Measurements from ENCODE around the gene ARHGAP28. TPM values are rescaled to one million over a fixed set of nuclear protein-coding genes. Genes with fewer than 3 reads are reported as not detected.

The ARHGAP28 gene
- polyA plus RNA-seq, 1 of the 3 experiments (the other 2 are of a cell fraction), result 0.99 TPM

- Histone ChIP-seq H3K36me3 (replicated peaks in 1 of 2; ENCODE audit: control insufficient read depth in 1 of 2, insufficient read depth in 2 of 2, low read length in 1 of 2) (no peaks in the 10 kb centered on the region), H2AFZ (ENCODE audit: low read depth) (no peak overlapping the region), H3K27ac (ENCODE audit: low read depth in 2 of 2, low read length in 1 of 2) (no peak overlapping the region), H3K79me2 (ENCODE audit: insufficient read depth) (no peaks in the 10 kb centered on the region), H3F3A (replicated peaks; ENCODE audit: insufficient read depth) (no peaks in the 10 kb centered on the region), H3K4me3 (ENCODE audit: low read depth in 2 of 2, low read length in 1 of 2) (no peak overlapping the region), H3K27me3 (ENCODE audit: insufficient read depth) (no peaks in the 10 kb centered on the region), H3K9ac (no peak overlapping the region), H3K9me3 (no peaks in the 10 kb centered on the region), H3K9me2 (no peaks in the 10 kb centered on the region), H4K20me1 (ENCODE audit: insufficient read depth) (no peaks in the 10 kb centered on the region), H3K4me2 (no peak overlapping the region), H3K4me1 (ENCODE audit: control insufficient read depth in 1 of 2, insufficient read depth in 2 of 2, low read depth in 1 of 2, low read length in 1 of 2) (peaks cover 0 to 7% of the 10 kb centered on the region in 2 experiments; a peak in 1 of 4 replicates)
- DNase-seq, result no peak
- WGBS (ENCODE audit: low lambda C conversion rate), result 89% methylated on average over 5 of the region's 5 CpGs
- CTCF ChIA-PET, result interaction anchor here (0.7 kb wide), 1 partner anchor 1050 kb away, joined by 3 read pairs; no protein-coding TSS in a partner anchor
- no peak for TF ChIP-seq RXRA (IDR thresholded peaks at IDR 0.05; ENCODE audit: borderline replicate concordance, low read depth)
- no peak for TF ChIP-seq GABPA (IDR thresholded peaks at IDR 0.05; ENCODE audit: low read depth)
- TF ChIP-seq TEAD4 (IDR thresholded peaks at IDR 0.05; ENCODE audit: borderline replicate concordance, insufficient read depth), result no peak
- no peak for TF ChIP-seq RCOR1 (IDR thresholded peaks at IDR 0.05; ENCODE audit: low read length)
- TF ChIP-seq CTCF (IDR thresholded peaks at IDR 0.05), result no peak
- no peak for TF ChIP-seq IRF3 (IDR thresholded peaks at IDR 0.05; ENCODE audit: low read depth, low read length)
- no peak for TF ChIP-seq EZH2phosphoT487 (IDR thresholded peaks at IDR 0.05; ENCODE audit: borderline replicate concordance, low read depth)
- TF ChIP-seq TAF1 (IDR thresholded peaks at IDR 0.05; ENCODE audit: borderline replicate concordance, low read depth, low read length), result no peak
- no peak for TF ChIP-seq JUND (IDR thresholded peaks at IDR 0.05)
- no peak for TF ChIP-seq CHD2 (IDR thresholded peaks at IDR 0.05; ENCODE audit: low read length, partially characterized antibody)
- POLR2A ChIA-PET, result no interaction called here
Measured at GRCh38 chr18:6797171-6797570, 67.7 kb downstream of the ARHGAP28 start.

- Histone ChIP-seq H3K36me3 (replicated peaks in 1 of 2; ENCODE audit: control insufficient read depth in 1 of 2, insufficient read depth in 2 of 2, low read length in 1 of 2) (no peaks in the 10 kb centered on the region), H3K27ac (ENCODE audit: low read depth in 2 of 2, low read length in 1 of 2) (no peak overlapping the region), H3K9me2 (no peaks in the 10 kb centered on the region), H3K9me3 (no peaks in the 10 kb centered on the region), H2AFZ (ENCODE audit: low read depth) (no peak overlapping the region), H3K4me3 (ENCODE audit: low read depth in 2 of 2, low read length in 1 of 2) (no peak overlapping the region), H3K9ac (no peak overlapping the region), H3K4me2 (no peak overlapping the region), H3K4me1 (ENCODE audit: control insufficient read depth in 1 of 2, insufficient read depth in 2 of 2, low read depth in 1 of 2, low read length in 1 of 2) (peaks cover 0 to 7% of the 10 kb centered on the region in 2 experiments; a peak in 1 of 4 replicates), H3F3A (replicated peaks; ENCODE audit: insufficient read depth) (no peaks in the 10 kb centered on the region), H3K27me3 (ENCODE audit: insufficient read depth) (no peaks in the 10 kb centered on the region), H3K79me2 (ENCODE audit: insufficient read depth) (no peaks in the 10 kb centered on the region), H4K20me1 (ENCODE audit: insufficient read depth) (no peaks in the 10 kb centered on the region)
- 97% methylated on average over 1 of the region's 1 CpG for WGBS (ENCODE audit: low lambda C conversion rate)
- DNase-seq, result no peak
- TF ChIP-seq FOXJ3 (CRISPR knock-in tag; IDR thresholded peaks at IDR 0.05) (no peak), RXRA (IDR thresholded peaks at IDR 0.05; ENCODE audit: borderline replicate concordance, low read depth) (no peak), NRF1 (IDR thresholded peaks at IDR 0.05; ENCODE audit: low read depth, low read length) (no peak), EP300 (IDR thresholded peaks at IDR 0.05; ENCODE audit: borderline replicate concordance in 1 of 2, low read depth in 1 of 2, low read length in 1 of 2) (no peak), CTCF (IDR thresholded peaks at IDR 0.05) (no peak), CHD2 (IDR thresholded peaks at IDR 0.05; ENCODE audit: low read length, partially characterized antibody) (no peak), FOSL2 (IDR thresholded peaks at IDR 0.05; ENCODE audit: borderline replicate concordance, low read depth) (no peak), RCOR1 (IDR thresholded peaks at IDR 0.05; ENCODE audit: low read length) (no peak), RFX5 (IDR thresholded peaks at IDR 0.05; ENCODE audit: low read length) (no peak), TAF1 (IDR thresholded peaks at IDR 0.05; ENCODE audit: borderline replicate concordance, low read depth, low read length) (no peak), USF1 (IDR thresholded peaks at IDR 0.05; ENCODE audit: borderline replicate concordance, low read depth) (no peak), EZH2phosphoT487 (IDR thresholded peaks at IDR 0.05; ENCODE audit: borderline replicate concordance, low read depth) (no peak), USF2 (IDR thresholded peaks at IDR 0.05; ENCODE audit: borderline replicate concordance, low read depth, low read length) (no peak)
- ChIA-PET CTCF (no interaction called here), POLR2A (no interaction called here)
Measured at GRCh38 chr18:6798896-6799295, 69.4 kb downstream of the ARHGAP28 start.
